SHP77 treated with DMSO at 0.1 percent for 48 hours (cell line): ENCODE results near the gene PCMTD2.

Source experiments
- DNase-seq: peaks from one replicate; lab custom pipeline; 2025; lab: John Stamatoyannopoulos, UW

PCMTD2 gene

DNA sequence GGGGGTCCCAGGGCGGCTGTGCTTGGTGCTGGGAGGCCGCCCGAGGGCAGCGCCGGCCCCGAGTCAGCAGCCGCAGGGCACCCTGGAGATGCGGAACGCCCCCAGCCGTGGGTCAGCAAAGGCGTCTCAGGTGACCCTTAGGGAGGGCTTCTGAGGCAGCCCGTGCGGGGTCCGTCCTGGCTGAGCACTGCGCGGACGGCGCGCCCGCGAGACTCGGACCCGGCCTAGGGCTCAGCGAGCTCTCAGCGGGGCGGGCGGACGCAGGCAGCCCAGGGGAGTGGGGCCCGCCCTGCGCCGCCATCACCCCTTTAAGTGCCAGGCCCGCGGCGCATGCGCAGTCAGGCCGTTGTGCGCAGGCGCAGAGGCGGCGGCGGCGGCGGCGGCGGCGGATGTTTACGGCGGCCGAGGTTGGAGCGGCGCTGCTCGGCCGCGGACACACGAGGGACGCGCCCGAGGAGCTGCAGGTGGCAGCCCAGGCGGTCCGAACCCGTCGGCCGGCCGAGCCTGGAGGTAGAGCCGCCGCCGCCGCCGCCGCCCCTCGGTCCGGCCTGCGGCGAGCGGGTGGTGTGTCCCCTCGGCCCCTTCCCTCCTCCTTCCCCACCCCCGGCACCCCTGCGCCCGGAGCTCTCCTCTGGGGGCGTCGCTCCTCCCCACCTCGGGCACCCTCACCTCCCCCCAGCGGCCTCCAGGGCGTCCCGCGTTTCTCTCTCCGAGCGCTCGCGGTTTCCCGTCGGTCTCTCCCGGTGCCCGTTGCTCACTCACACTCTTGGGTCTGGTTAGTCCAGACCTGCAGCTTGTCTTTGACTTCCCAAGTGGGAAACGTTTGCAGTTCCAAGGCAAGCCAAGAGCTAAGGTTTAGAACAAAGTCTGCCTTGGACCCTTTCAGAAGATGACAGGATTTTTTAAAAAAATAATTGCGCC is at the start of gene PCMTD2:
TSS of gene PCMTD2 (plus strand) at position 388 of the 921 bp plus-strand sequence. CDS start 4,218 bp downstream, outside the sequence.
- peak; percentile 79 for DNase-seq

- DNase-seq = no peak
Observed at GRCh38 chr20:64206614-64207013, 48.9 kb upstream of the PCMTD2 start.

- no peak for DNase-seq
Observed at GRCh38 chr20:64207641-64208590, 47.6 kb upstream of the PCMTD2 start.

DNA sequence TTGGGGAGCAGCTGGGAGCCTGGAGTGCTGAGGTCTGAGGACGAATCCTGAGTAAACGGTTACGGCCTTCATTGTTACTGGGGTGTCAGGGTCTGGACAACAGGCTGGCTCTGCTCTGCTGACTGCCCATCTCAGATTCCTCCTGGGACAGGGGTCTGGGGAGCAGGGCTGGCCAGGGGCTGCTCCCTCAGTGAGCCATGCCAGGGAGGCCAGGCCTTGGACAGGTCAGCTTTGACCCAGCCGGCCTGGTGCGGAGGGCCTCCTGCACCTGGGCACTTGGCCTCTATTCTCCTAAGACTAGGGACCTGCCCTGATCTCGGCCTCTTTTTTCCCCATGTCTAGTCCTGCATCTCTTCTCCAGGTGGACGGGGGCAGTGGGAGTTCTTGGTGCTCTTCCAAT is 46.4 kb upstream of the PCMTD2 start:
- DNase-seq = no peak

- no peak for DNase-seq
Observed at GRCh38 chr20:64210656-64211369, 44.7 kb upstream of the PCMTD2 start.

DNA sequence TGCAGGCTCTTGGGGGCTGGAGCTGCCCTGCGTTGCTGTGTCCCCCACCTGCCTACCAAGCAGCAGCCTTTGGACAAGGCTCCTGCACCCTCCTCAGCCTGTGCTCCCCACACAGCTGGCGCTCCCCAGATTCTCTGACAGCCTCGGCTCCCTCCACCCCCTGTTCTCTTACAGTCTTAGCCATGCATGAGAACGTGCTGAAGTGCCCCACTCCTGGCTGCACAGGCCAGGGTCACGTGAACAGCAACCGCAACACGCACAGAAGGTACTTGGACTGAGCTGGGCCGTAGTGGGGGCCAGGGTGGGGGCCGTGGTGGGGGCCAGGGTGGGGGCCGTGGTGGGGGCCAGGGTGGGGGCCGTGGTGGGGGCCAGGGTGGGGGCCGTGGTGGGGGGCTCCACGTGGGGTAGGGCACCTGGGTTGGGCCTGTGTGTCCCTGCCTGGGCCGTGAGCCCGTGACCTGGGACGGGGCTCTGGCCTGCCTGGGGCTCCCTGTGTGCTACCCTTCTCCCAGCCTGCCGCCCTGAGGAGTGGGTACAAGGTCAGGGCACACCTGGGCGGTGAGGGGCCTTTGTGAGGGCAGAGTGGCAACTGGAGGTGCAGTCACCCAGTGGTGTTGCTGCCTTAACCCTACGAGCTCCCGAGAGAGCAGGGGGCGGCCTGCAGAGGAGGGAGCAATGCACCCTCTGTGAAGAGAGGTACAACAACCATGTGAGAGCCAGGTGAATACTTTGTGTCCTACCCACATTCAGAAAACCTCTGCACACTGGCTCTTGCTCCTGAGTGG is 43.5 kb upstream of the PCMTD2 start:
- DNase-seq = no peak

DNA sequence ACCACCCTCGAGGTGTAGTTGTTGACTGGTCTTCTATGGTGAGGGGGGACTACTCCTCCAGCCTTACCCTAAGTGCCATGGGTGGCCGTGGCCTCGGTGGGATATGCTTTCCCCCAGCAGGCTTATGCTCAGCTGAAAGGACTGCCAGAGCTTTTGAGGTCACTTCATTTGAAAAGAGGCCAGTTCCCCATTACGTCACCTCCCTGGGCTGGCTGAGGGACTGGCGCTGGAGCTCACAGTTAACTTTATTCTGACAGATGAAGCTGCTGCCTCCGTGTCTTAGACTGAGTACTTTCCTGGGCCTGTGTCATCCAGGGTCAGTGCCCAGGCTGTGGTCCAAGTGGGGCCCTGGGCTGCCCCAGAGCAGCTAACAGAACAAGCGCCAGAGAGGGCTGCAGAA is 42.8 kb upstream of the PCMTD2 start:
- no peak for DNase-seq

- no peak for DNase-seq
Observed at GRCh38 chr20:64214113-64214512, 41.4 kb upstream of the PCMTD2 start.

- DNase-seq = no peak
Observed at GRCh38 chr20:64214952-64215351, 40.6 kb upstream of the PCMTD2 start.

DNA sequence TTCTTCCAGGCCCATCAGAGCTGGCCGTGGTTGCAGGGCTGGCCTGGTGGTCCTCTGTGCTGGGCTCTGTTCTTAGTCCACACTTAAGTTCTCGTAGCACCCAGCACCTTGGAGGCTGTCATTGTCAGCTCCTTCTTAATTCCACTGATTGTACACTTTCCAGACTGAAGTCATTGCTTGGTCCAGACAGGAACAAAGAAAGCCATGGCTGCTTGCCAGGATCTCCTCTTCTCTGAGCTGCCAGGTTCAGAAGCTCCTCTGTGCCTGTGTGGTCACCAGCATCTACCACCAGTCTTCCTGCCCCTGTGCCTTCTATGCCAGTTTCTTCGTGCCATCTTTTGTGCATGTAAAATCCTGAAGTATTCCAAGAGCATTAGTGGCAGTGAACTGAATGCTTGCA is 39.5 kb upstream of the PCMTD2 start:
- DNase-seq = no peak

GRCh38 chr20:64216910-64217309 is 38.6 kb upstream of the PCMTD2 start:
- DNase-seq = no peak

- DNase-seq = no peak
Observed at GRCh38 chr20:64217539-64218221, 37.9 kb upstream of the PCMTD2 start.

DNA sequence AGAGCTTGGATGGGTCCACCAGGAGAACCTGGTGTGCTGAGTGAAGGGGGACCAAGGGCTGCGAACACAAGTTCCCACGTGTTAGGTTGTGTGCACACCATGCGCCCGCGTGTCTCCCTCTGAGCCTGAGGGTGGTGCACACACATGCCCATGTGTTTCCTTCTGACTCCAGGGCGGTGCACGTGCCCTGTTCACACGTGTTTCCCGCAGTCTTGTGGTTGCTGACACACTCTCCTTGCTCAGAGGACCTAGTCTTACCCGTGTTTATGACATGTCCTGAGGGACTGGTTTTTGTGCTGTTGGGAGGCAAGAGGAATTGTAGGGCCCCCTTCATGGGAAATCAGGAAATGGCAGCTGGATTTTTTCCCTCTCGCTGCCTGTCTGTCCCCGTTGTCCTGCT is 36.3 kb upstream of the PCMTD2 start:
- no peak for DNase-seq

GRCh38 chr20:64219730-64220129 is 35.8 kb upstream of the PCMTD2 start:
- no peak for DNase-seq

DNA sequence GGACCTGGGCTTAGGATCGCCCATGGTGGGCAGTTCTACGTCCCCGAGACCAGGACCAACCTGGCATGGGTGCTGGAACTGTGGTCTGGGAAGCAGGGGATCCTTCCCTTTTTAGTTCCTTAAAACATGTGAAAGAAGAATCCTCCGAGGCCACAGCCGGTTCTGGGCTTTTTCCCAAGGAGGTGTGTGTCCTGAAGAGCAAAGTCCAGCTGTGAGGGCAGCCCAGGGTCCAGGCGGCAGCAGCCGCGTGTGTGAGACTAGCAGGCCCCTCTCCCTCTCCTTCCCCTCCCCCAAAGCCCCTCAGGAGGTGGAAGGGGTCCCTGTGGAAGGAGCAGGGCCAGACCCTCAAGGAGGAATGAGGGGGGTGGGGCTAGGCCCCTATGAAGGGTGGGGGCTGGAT is 35.1 kb upstream of the PCMTD2 start:
- no peak for DNase-seq

DNA sequence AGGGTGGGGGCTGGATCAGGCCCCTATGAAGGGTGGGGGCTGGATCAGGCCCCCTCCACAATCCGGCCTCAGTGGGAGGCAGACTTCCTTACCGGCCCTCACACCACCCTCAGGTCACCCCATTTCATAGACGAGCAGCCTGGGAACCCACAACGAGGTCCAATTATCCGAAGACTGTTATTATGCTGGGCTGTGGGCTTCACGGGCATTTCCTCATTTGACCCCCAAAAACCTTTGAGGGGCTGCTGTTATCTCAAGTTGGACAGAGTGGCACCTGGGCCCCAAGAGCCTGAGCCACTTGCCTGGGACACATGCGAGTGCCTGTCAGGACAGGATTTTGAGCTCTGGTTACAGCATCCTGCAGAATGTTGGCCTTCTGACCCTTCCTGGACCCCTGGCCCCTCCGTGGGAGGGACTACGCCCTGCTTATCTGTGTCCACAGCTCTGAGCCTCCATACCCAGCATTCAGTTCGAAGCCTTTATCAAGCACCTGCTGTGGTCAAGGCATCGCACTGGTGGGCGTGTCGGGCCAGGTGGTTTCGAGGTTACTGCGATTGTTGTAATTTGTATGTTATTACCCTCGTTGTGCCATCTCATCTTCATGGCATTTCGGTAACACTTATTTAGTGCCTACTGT is 34.5 kb upstream of the PCMTD2 start:
- no peak for DNase-seq

- no peak for DNase-seq
Observed at GRCh38 chr20:64222291-64222735, 33.2 kb upstream of the PCMTD2 start.

- no peak for DNase-seq
Observed at GRCh38 chr20:64222851-64223525, 32.6 kb upstream of the PCMTD2 start.

GRCh38 chr20:64223526-64224067 is 32.0 kb upstream of the PCMTD2 start:
- DNase-seq = no peak
